Progenitor cell of endocrine pancreas (in vitro differentiated cells): ENCODE data around the gene SCGB2B2. TPM values are rescaled to one million over a fixed set of nuclear protein-coding genes. Genes with fewer than 3 reads are reported as not detected.
A peak's percentile ranks its signal among the peaks of the same experiment; 100 is the strongest.
"Not testable (repeated sequence)": the region's sequence is repeated elsewhere in the genome, so short reads cannot be mapped to it uniquely, and the experiment has no call there.

ENCODE experiments used
- DNase-seq: peaks from one replicate; pipeline ENCODE4 v3.0.0; 2021; ENCODE audit warnings: low spot score; ENCODE audit not compliant: unreplicated experiment
- H3K27ac Mint-ChIP-seq: 2 replicates; pipeline ENCODE4 v1.8.0; 2021; ENCODE audit warnings: mild to moderate bottlenecking, moderate library complexity, mixed read lengths
- H3K27me3 Mint-ChIP-seq: 2 replicates; pipeline ENCODE4 v1.8.0; 2021; ENCODE audit warnings: mixed read lengths
- H3K36me3 Mint-ChIP-seq: 2 replicates; pipeline ENCODE4 v1.8.0; 2022; ENCODE audit warnings: mixed read lengths; ENCODE audit not compliant: insufficient read depth
- H3K4me1 Mint-ChIP-seq: 2 replicates; pipeline ENCODE4 v1.8.0; 2021; ENCODE audit warnings: low read depth, mixed read lengths
- H3K4me3 Mint-ChIP-seq: 2 replicates; pipeline ENCODE4 v1.8.0; 2021; ENCODE audit warnings: low read depth, mild to moderate bottlenecking, moderate library complexity, mixed read lengths
- H3K9me3 Mint-ChIP-seq: 2 replicates; pipeline ENCODE4 v1.8.0; 2021; ENCODE audit warnings: low read depth, mixed read lengths
- CTCF ChIP-seq: fragments of 200-600 bp; sonication (generic); IDR thresholded peaks from one replicate; pipeline ENCODE4 v1.5.0; 2021; ENCODE audit warnings: antibody characterized with exemption, mild to moderate bottlenecking; ENCODE audit not compliant: unreplicated experiment
- total RNA-seq: library from RNA; stranded (reverse); gene quantifications from 2 replicates; pipeline ENCODE4 v1.2.1, GENCODE V29; 2021

The SCGB2B2 gene
- total RNA-seq, 1 donor from 2014 or later = 0.84 TPM

DNA sequence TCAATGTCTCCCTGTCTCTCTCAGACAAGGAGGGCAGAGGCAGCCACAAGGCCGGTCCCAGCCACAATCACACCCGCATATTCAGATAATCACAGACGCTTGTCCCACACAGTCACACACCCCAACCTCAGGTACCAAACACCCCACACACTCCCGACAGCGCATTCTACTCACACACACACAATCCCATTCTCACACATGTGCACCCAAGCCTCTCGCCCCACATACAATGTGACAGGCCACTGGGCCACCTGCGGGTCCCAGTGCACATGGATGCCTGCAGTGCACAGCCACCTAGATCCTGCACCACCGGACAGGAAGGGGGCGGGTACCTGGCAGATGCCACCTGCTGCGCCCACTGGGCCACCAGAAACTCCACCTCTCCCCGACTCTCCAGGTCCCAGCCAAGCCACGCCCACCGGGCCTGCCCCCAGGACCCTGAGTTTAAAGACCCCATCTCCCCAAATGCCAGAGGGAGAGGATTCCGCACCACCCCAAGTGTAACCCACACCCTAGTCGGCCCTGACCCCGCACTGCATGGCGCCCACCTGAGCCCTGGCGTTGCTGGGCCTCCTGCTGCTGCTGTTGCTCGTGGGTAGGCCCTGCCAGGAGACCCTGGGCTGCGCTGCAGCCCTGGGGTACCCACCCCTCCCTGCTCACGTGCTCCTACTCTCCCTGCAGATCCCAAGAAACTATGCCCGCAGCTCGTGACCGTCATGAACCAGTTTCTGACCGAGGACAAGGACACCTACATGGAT lies 10.6 kb downstream of the SCGB2B2 start:
- DNase-seq = no peak
- no peak overlapping the region for H3K27ac Mint-ChIP-seq
- no peak for TF ChIP-seq CTCF
- no peak overlapping the region for H3K4me3 Mint-ChIP-seq
- H3K9me3 Mint-ChIP-seq = no peaks in the 10 kb centered on the region
- H3K27me3 Mint-ChIP-seq = no peaks in the 10 kb centered on the region
- H3K4me1 Mint-ChIP-seq = no peaks in the 10 kb centered on the region
- no peaks in the 10 kb centered on the region for H3K36me3 Mint-ChIP-seq

GRCh38 chr19:34665275-34665674 lies 11.7 kb downstream of the SCGB2B2 start:
- DNase-seq, H3K27me3 Mint-ChIP-seq, H3K36me3 Mint-ChIP-seq, H3K4me3 Mint-ChIP-seq, H3K9me3 Mint-ChIP-seq, H3K4me1 Mint-ChIP-seq, H3K27ac Mint-ChIP-seq: not testable (repeated sequence)

- no peak for TF ChIP-seq CTCF
- H3K9me3 Mint-ChIP-seq = no peaks in the 10 kb centered on the region
- H3K4me3 Mint-ChIP-seq = no peak overlapping the region
- DNase-seq = no peak
- H3K27me3 Mint-ChIP-seq = no peaks in the 10 kb centered on the region
- no peak overlapping the region for H3K27ac Mint-ChIP-seq
- H3K36me3 Mint-ChIP-seq = no peaks in the 10 kb centered on the region
- no peaks in the 10 kb centered on the region for H3K4me1 Mint-ChIP-seq
Measured at GRCh38 chr19:34664870-34665269, 12.1 kb downstream of the SCGB2B2 start.

DNA sequence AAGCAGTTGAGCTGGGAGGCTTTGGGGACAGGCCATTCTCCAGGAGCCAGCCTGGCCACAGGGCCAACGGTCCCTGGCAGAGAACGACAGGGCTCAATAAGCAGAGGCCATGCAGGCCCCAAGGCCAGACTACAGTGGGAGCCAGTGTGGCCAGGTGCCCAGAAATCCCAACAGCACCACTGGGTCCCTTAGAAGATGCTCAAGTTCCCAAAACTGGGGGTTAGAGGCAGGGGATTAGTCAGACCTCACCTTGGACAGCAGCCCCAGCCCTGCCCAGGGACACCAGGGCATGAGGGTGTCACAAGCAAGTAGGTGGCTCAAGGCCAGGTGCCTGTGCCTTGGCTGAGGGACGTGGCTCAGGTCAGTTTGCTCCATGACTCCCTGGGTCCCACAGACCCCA lies 12.8 kb downstream of the SCGB2B2 start:
- no peaks in the 10 kb centered on the region for H3K4me1 Mint-ChIP-seq
- DNase-seq = no peak
- H3K4me3 Mint-ChIP-seq = no peak overlapping the region
- H3K9me3 Mint-ChIP-seq = no peaks in the 10 kb centered on the region
- no peaks in the 10 kb centered on the region for H3K27me3 Mint-ChIP-seq
- H3K27ac Mint-ChIP-seq = no peak overlapping the region
- H3K36me3 Mint-ChIP-seq = no peaks in the 10 kb centered on the region
- no peak for TF ChIP-seq CTCF

GRCh38 chr19:34662919-34663318 lies 14.0 kb downstream of the SCGB2B2 start:
- DNase-seq = no peak
- Mint-ChIP-seq H3K4me3 (no peak overlapping the region), H3K9me3 (peaks cover 4% of the 10 kb centered on the region), H3K4me1 (no peaks in the 10 kb centered on the region), H3K27ac (no peak overlapping the region), H3K27me3 (peaks cover 3% of the 10 kb centered on the region), H3K36me3 (no peaks in the 10 kb centered on the region)
- TF ChIP-seq CTCF = peak; percentile 35

DNA sequence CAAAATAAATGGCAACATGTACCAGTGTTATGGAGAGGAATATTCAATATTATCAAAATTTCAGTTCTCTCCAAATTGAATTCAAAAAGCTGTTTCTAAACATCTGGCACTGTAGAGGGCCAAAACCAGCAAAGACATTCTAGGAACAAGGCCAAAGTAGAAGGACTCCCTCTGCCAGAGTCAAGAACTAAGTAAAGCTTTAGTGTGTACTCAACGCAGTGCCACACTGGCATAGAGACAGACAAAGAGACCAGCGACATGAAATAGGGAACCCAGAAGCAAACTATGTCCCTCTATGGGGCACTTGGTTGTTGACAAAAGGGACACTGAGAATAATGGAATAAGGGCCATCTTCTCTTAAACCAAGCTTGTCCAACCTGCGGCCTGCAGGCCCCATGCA lies 15.6 kb downstream of the SCGB2B2 start:
- Mint-ChIP-seq H3K27me3 (peaks cover 7% of the 10 kb centered on the region), H3K4me3 (no peak overlapping the region), H3K4me1 (no peaks in the 10 kb centered on the region)

More for the DNA sequence above, 15.6 kb downstream of the SCGB2B2 start:
- no peak for TF ChIP-seq CTCF
- Mint-ChIP-seq H3K36me3 (no peaks in the 10 kb centered on the region), H3K9me3 (peaks cover 8% of the 10 kb centered on the region), H3K27ac (no peak overlapping the region)
- DNase-seq = no peak
